CD14-positive monocyte (primary cell): ENCODE measurements around the gene FBXW2. TPM values are rescaled to one million over a fixed set of nuclear protein-coding genes. Genes with fewer than 3 reads are reported as not detected.

Experiments
- DNase-seq, 3 donors: peaks; one replicate each; pipeline ENCODE4 v3.0.0-alpha.2; 2011 to 2022
- H2AFZ ChIP-seq: 2 replicates; pipeline ENCODE4 v1.6.0; 2012; ENCODE audit warnings: mild to moderate bottlenecking, low read depth, low read length, inconsistent platforms; ENCODE audit not compliant: insufficient read depth, poor library complexity, severe bottlenecking
- H3K27ac ChIP-seq, 2 donors: 1 replicate in 1 of 2; 2 replicates in 1 of 2; pipeline ENCODE4 v1.5.1; 2012 to 2013; ENCODE audit warnings: low read length in 2 of 2, control low read depth in 1 of 2, inconsistent platforms in 1 of 2, low read depth in 1 of 2, mild to moderate bottlenecking in 1 of 2
- H3K27me3 ChIP-seq, 2 donors: one replicate each; pipeline versions ENCODE4 v1.6.0 to v1.6.1; 2011 to 2013; ENCODE audit warnings: low read length in 2 of 2; ENCODE audit not compliant: control insufficient read depth in 2 of 2, insufficient read depth in 2 of 2
- H3K36me3 ChIP-seq, 2 donors: replicated peaks in 1 of 2; 1 replicate in 1 of 2; 2 replicates in 1 of 2; pipeline versions ENCODE4 v1.5.1 to v1.6.1; 2012 to 2013; ENCODE audit warnings: low read length in 2 of 2, control low read depth in 1 of 2, inconsistent platforms in 1 of 2, mild to moderate bottlenecking in 1 of 2; ENCODE audit not compliant: insufficient read depth in 2 of 2, control insufficient read depth in 1 of 2
- H3K4me1 ChIP-seq, 2 donors: 1 replicate in 1 of 2; 2 replicates in 1 of 2; pipeline versions ENCODE4 v1.5.1 to v1.6.1; 2012 to 2013; ENCODE audit warnings: low read length in 2 of 2, control low read depth in 1 of 2, inconsistent platforms in 1 of 2, mild to moderate bottlenecking in 1 of 2, moderate library complexity in 1 of 2; ENCODE audit not compliant: insufficient read depth in 2 of 2, control insufficient read depth in 1 of 2
- H3K4me2 ChIP-seq: replicated peaks from 2 replicates; pipeline ENCODE3; 2012; ENCODE audit warnings: low read length, moderate library complexity, mild to moderate bottlenecking; ENCODE audit not compliant: poor library complexity, severe bottlenecking; ENCODE audit errors: extremely low read depth
- H3K4me3 ChIP-seq, 3 experiments: fragments of 200-600 bp in 1 of 3; sonication (generic) in 1 of 3; replicated peaks in 1 of 3; 1 replicate in 2 of 3; 2 replicates in 1 of 3; pipeline ENCODE4 v1.5.1; 2011 to 2013; ENCODE audit warnings: low read length in 3 of 3, mild to moderate bottlenecking in 3 of 3, control low read depth in 2 of 3, low read depth in 2 of 3, inconsistent platforms in 1 of 3, moderate library complexity in 1 of 3
- H3K79me2 ChIP-seq: 2 replicates; pipeline ENCODE4 v1.6.0; 2012; ENCODE audit warnings: mild to moderate bottlenecking, control low read depth, inconsistent platforms, low read length, moderate library complexity; ENCODE audit not compliant: insufficient read depth
- H3K9ac ChIP-seq: 2 replicates; pipeline ENCODE4 v1.6.0; 2017; ENCODE audit warnings: low read length, mild to moderate bottlenecking; ENCODE audit not compliant: insufficient read depth, poor library complexity, severe bottlenecking
- H3K9me3 ChIP-seq, 2 donors: replicated peaks in 1 of 2; 1 replicate in 1 of 2; 2 replicates in 1 of 2; pipeline versions ENCODE4 v1.5.1 to v1.6.1; 2012 to 2013; ENCODE audit warnings: low read length in 2 of 2, control low read depth in 1 of 2; ENCODE audit not compliant: control insufficient read depth in 1 of 2, insufficient read depth in 1 of 2
- H4K20me1 ChIP-seq: 2 replicates; pipeline ENCODE4 v1.6.0; 2012; ENCODE audit warnings: mild to moderate bottlenecking, low read length, control low read depth, moderate library complexity; ENCODE audit not compliant: insufficient read depth
- H3K27ac Mint-ChIP-seq, 7 donors: one replicate each; pipeline ENCODE4 v1.8.0; 2020; ENCODE audit warnings: mild to moderate bottlenecking in 7 of 7, mixed read lengths in 7 of 7, moderate library complexity in 6 of 7, inconsistent platforms in 2 of 7
- H3K27me3 Mint-ChIP-seq, 3 donors: one replicate each; pipeline ENCODE4 v1.8.0; 2021 to 2022; ENCODE audit warnings: low read depth in 3 of 3, mild to moderate bottlenecking in 3 of 3, mixed read lengths in 3 of 3, moderate library complexity in 3 of 3, inconsistent platforms in 1 of 3
- H3K36me3 Mint-ChIP-seq, 2 donors: one replicate each; pipeline ENCODE4 v1.8.0; 2020; ENCODE audit warnings: mixed read lengths in 2 of 2, inconsistent platforms in 1 of 2, mild to moderate bottlenecking in 1 of 2
- H3K4me1 Mint-ChIP-seq: one replicate; pipeline ENCODE4 v1.8.0; 2020; ENCODE audit warnings: mild to moderate bottlenecking, mixed read lengths
- H3K4me3 Mint-ChIP-seq, 2 donors: one replicate each; pipeline ENCODE4 v1.8.0; 2020; ENCODE audit warnings: mild to moderate bottlenecking in 2 of 2, mixed read lengths in 2 of 2, moderate library complexity in 1 of 2
- H3K9me3 Mint-ChIP-seq, 7 donors: one replicate each; pipeline ENCODE4 v1.8.0; 2020 to 2022; ENCODE audit warnings: mixed read lengths in 7 of 7, mild to moderate bottlenecking in 6 of 7, moderate library complexity in 6 of 7, inconsistent platforms in 2 of 7
- CTCF ChIP-seq: fragments of 200-600 bp; IDR thresholded peaks from one replicate; pipeline ENCODE4 v1.8.0; 2022; ENCODE audit warnings: antibody characterized with exemption, mild to moderate bottlenecking
- WGBS: methylation state at CpG from one replicate; pipeline ENCODE4 v1.1.5; 2013; ENCODE audit warnings: missing lambda C conversion rate; ENCODE audit not compliant: insufficient coverage; 5-methylcytosine and 5-hydroxymethylcytosine counted together
- intact Hi-C, 2 donors: fragments of 100-400 bp; cut with micrococcal nuclease; formaldehyde crosslinking; loops; one replicate each; pipeline versions ENCODE4 v1.15.0 to v1.15.1; 2023
- polyA plus RNA-seq, 3 donors: library from polyadenylated mRNA; depleted of rRNA in 1 of 3; unstranded in 2 of 3; stranded (reverse) in 1 of 3; fragments of 300-500 nt in 2 of 3; fragments of >200 nt in 1 of 3; fragmentation: Illumina TruSeq in 2 of 3; gene quantifications; 1 replicate in 2 of 3; 2 replicates in 1 of 3; pipeline ENCODE4 v1.2.3, GENCODE V29; 2012 to 2021

FBXW2 gene
- polyA plus RNA-seq, 3 donors = 20.0 to 30.8 (median 28.9) TPM

- Histone ChIP-seq H3K27ac (no peak overlapping the region), H3K4me3 (no peak overlapping the region), H3K4me2 (no peak overlapping the region), H3K4me1 (no peaks in the 10 kb centered on the region), H3K9ac (no peak overlapping the region), H4K20me1 (no peaks in the 10 kb centered on the region), H2AFZ (no peak overlapping the region), H3K79me2 (no peaks in the 10 kb centered on the region), H3K27me3 (no peaks in the 10 kb centered on the region), H3K36me3 (peaks cover 62 to 92% of the 10 kb centered on the region in 2 donors), H3K9me3 (no peaks in the 10 kb centered on the region)
- H3K27me3 Mint-ChIP-seq = peaks cover 0 to 1% (median 0%) of the 10 kb centered on the region in 3 donors
- no peaks in the 10 kb centered on the region for H3K4me1 Mint-ChIP-seq
- peak overlapping the region in 1 of 7 donors; percentile 7 for H3K27ac Mint-ChIP-seq
- H3K36me3 Mint-ChIP-seq = peaks cover 67 to 82% of the 10 kb centered on the region in 2 donors
- intact Hi-C loops = no loop called here
- H3K4me3 Mint-ChIP-seq = no peak overlapping the region
- no peaks in the 10 kb centered on the region for H3K9me3 Mint-ChIP-seq
- no peak for TF ChIP-seq CTCF
- no peak for DNase-seq
- WGBS = no CpG with 5 or more reads among the region's 1 CpG
Measured at GRCh38 chr9:120829650-120830049, 36.4 kb upstream of the FBXW2 start.

- Mint-ChIP-seq H3K27ac (no peak overlapping the region), H3K36me3 (peaks cover 80 to 87% of the 10 kb centered on the region in 2 donors)
Measured at GRCh38 chr9:120820095-120820494, 26.9 kb upstream of the FBXW2 start.

More at GRCh38 chr9:120820095-120820494, 26.9 kb upstream of the FBXW2 start:
- Histone ChIP-seq H3K9me3 (no peaks in the 10 kb centered on the region), H3K79me2 (no peaks in the 10 kb centered on the region), H3K4me1 (no peaks in the 10 kb centered on the region), H3K4me3 (no peak overlapping the region), H3K9ac (no peak overlapping the region), H4K20me1 (no peaks in the 10 kb centered on the region), H3K27me3 (no peaks in the 10 kb centered on the region), H3K36me3 (peaks cover 75 to 97% of the 10 kb centered on the region in 2 donors), H2AFZ (no peak overlapping the region), H3K4me2 (no peak overlapping the region), H3K27ac (no peak overlapping the region)
- no peak overlapping the region for H3K4me3 Mint-ChIP-seq
- 100% methylated on average over 1 of the region's 4 CpGs for WGBS
- no peaks in the 10 kb centered on the region for H3K4me1 Mint-ChIP-seq
- no peak for DNase-seq
- H3K27me3 Mint-ChIP-seq = no peaks in the 10 kb centered on the region
- intact Hi-C loops = no loop called here
- H3K9me3 Mint-ChIP-seq = no peaks in the 10 kb centered on the region
- TF ChIP-seq CTCF = no peak
